Measurements from ENCODE around the gene NSFL1C.

GRCh38 chr20:1465470-1466210 is 1.0 kb downstream of the NSFL1C start:
- TF ChIP-seq CTCF (IDR thresholded peaks at IDR 0.05) (no peak), POLR2A (IDR thresholded peaks at IDR 0.05) (no peak)
